GM03348 (cell line): ENCODE measurements around the gene RHBDL1.
A peak's percentile ranks its signal among the peaks of the same experiment; 100 is the strongest.

ENCODE experiments used
- DNase-seq: peaks from one replicate; pipeline ENCODE4 v3.0.0; 2012; ENCODE audit warnings: low spot score

Gene RHBDL1

GRCh38 chr16:637081-638018 lies 38.1 kb upstream of the RHBDL1 start:
- peak; percentile 100 for DNase-seq

GRCh38 chr16:638034-638543 lies 37.4 kb upstream of the RHBDL1 start:
- DNase-seq = no peak

- DNase-seq = no peak
Observed at GRCh38 chr16:638836-639235, 36.6 kb upstream of the RHBDL1 start.

GRCh38 chr16:640614-641013 lies 34.9 kb upstream of the RHBDL1 start:
- DNase-seq = no peak

- peak; percentile 95 for DNase-seq
Observed at GRCh38 chr16:641326-642188, 33.9 kb upstream of the RHBDL1 start, which contains the start of gene MCRIP2. MCRIP2 (plus strand) TSS chr16:641828; CDS start chr16:641992, 164 bp downstream.

- DNase-seq = peak; percentile 55
Observed at GRCh38 chr16:642189-643049, 33.1 kb upstream of the RHBDL1 start.

- no peak for DNase-seq
Observed at GRCh38 chr16:643050-643368, 32.5 kb upstream of the RHBDL1 start.

GRCh38 chr16:644556-644955 lies 30.9 kb upstream of the RHBDL1 start:
- DNase-seq = no peak

- DNase-seq = no peak
Observed at GRCh38 chr16:645852-646678, 29.4 kb upstream of the RHBDL1 start.

GRCh38 chr16:646679-647172 lies 28.7 kb upstream of the RHBDL1 start:
- no peak for DNase-seq

- no peak for DNase-seq
Observed at GRCh38 chr16:647173-647902, 28.1 kb upstream of the RHBDL1 start.

GRCh38 chr16:648071-648780 lies 27.2 kb upstream of the RHBDL1 start:
- peak; percentile 43 for DNase-seq

- DNase-seq = peak; percentile 97
Observed at GRCh38 chr16:648781-649589, 26.5 kb upstream of the RHBDL1 start, which contains the start of gene WDR90. WDR90 (plus strand) TSS chr16:649365; CDS start chr16:649417, 52 bp downstream.

GRCh38 chr16:649631-650030 lies 25.8 kb upstream of the RHBDL1 start:
- peak; percentile 57 for DNase-seq

GRCh38 chr16:651844-652243 lies 23.6 kb upstream of the RHBDL1 start:
- no peak for DNase-seq

GRCh38 chr16:652454-653305 lies 22.8 kb upstream of the RHBDL1 start:
- no peak for DNase-seq

- DNase-seq = no peak
Observed at GRCh38 chr16:654034-654433, 21.4 kb upstream of the RHBDL1 start.
